GM04504 (cell line): ENCODE data around the gene TCF4.

ENCODE experiments used
- DNase-seq: peaks from one replicate; pipeline ENCODE4 v3.0.0-alpha.2; 2012; ENCODE audit warnings: low read depth

The TCF4 gene

GRCh38 chr18:55503167-55503820 lies 84.7 kb downstream of the TCF4 start:
- DNase-seq = no peak

GRCh38 chr18:55501982-55502710 lies 85.8 kb downstream of the TCF4 start:
- DNase-seq = no peak

GRCh38 chr18:55501579-55501978 lies 86.4 kb downstream of the TCF4 start:
- DNase-seq = no peak

- DNase-seq = no peak
These were observed 87.5 kb downstream of the TCF4 start for GRCh38 chr18:55500316-55501086.

- no peak for DNase-seq
These were observed 88.5 kb downstream of the TCF4 start for GRCh38 chr18:55499526-55499925.

- no peak for DNase-seq
These were observed 90.1 kb downstream of the TCF4 start for GRCh38 chr18:55497825-55498403.

GRCh38 chr18:55494899-55495298 lies 93.1 kb downstream of the TCF4 start:
- DNase-seq = no peak

GRCh38 chr18:55494441-55494840 lies 93.6 kb downstream of the TCF4 start:
- DNase-seq = no peak

GRCh38 chr18:55491616-55492015 lies 96.4 kb downstream of the TCF4 start:
- no peak for DNase-seq

- no peak for DNase-seq
These were observed 98.7 kb downstream of the TCF4 start for GRCh38 chr18:55489034-55489986.

- DNase-seq = no peak
These were observed 99.5 kb downstream of the TCF4 start for GRCh38 chr18:55488473-55488872.

GRCh38 chr18:55487997-55488396 lies 100.0 kb downstream of the TCF4 start:
- no peak for DNase-seq

- DNase-seq = no peak
These were observed 101.1 kb downstream of the TCF4 start for GRCh38 chr18:55486936-55487335.

- no peak for DNase-seq
These were observed 102.3 kb downstream of the TCF4 start for GRCh38 chr18:55485666-55486065.

GRCh38 chr18:55484773-55485172 lies 103.2 kb downstream of the TCF4 start:
- DNase-seq = no peak

- DNase-seq = no peak
These were observed 104.6 kb downstream of the TCF4 start for GRCh38 chr18:55483266-55483871.

GRCh38 chr18:55479656-55480420 lies 108.2 kb downstream of the TCF4 start:
- no peak for DNase-seq

- DNase-seq = no peak
These were observed 110.0 kb downstream of the TCF4 start for GRCh38 chr18:55477860-55478581.

GRCh38 chr18:55477499-55477859 lies 110.5 kb downstream of the TCF4 start:
- DNase-seq = no peak

GRCh38 chr18:55475916-55476315 lies 112.1 kb downstream of the TCF4 start:
- DNase-seq = no peak
